IPS-15b (cell line): ENCODE data around the gene NUP210.

Experiments
- H3K27me3 ChIP-seq: one replicate; pipeline ENCODE4 v1.6.1; 2013; ENCODE audit warnings: low read length; ENCODE audit not compliant: control insufficient read depth, insufficient read depth
- H3K36me3 ChIP-seq: one replicate; pipeline ENCODE4 v1.6.1; 2013; ENCODE audit warnings: low read length; ENCODE audit not compliant: control insufficient read depth, insufficient read depth
- H3K4me1 ChIP-seq: one replicate; pipeline ENCODE4 v1.6.1; 2013; ENCODE audit warnings: mild to moderate bottlenecking, low read length; ENCODE audit not compliant: control insufficient read depth, insufficient read depth
- H3K4me3 ChIP-seq: one replicate; pipeline ENCODE4 v1.5.1; 2013; ENCODE audit warnings: low read depth, low read length
- H3K9ac ChIP-seq: one replicate; pipeline ENCODE4 v1.6.1; 2013; ENCODE audit warnings: low read depth, mild to moderate bottlenecking, low read length
- H3K9me3 ChIP-seq: one replicate; pipeline ENCODE4 v1.6.1; 2013; ENCODE audit warnings: mild to moderate bottlenecking, low read length; ENCODE audit not compliant: control insufficient read depth, insufficient read depth

NUP210 gene

GRCh38 chr3:13420045-13420830 is at the start of gene NUP210:
TSS of gene NUP210 (minus strand) at chr3:13420322. CDS start at chr3:13420226, 96 bp downstream.
- H3K9me3 ChIP-seq: no peaks in the 10 kb centered on the region
- H3K9ac ChIP-seq: peak within 1 kb of the TSS; percentile 60
- peaks cover 3% of the 10 kb centered on the region for H3K27me3 ChIP-seq
- H3K36me3 ChIP-seq: no peaks in the 10 kb centered on the region
- peaks cover 5% of the 10 kb centered on the region for H3K4me1 ChIP-seq
- peak within 1 kb of the TSS; percentile 65 for H3K4me3 ChIP-seq

DNA sequence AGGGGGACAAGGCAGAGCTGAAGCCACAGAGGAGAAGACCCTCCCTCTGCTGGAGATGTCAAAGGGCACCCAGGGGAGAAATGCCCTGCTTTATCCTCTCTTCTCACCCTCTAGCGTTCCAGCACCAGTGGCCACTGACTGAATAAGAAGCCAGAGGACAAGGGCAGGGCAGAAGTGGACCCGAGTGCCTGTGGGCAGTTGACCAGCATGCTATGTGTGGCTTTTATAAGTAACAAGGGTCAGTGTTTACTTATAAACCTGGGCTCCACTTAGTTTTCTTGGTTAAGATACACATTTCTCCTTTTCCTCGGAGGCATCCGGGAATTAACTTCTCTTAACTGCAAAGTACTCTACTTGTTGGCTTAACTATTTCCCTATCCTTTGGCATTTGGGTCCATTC is 46.7 kb upstream of the NUP210 start:
- Histone ChIP-seq H3K27me3 (peaks cover 2% of the 10 kb centered on the region), H3K9ac (no peak overlapping the region), H3K9me3 (no peaks in the 10 kb centered on the region), H3K36me3 (no peaks in the 10 kb centered on the region), H3K4me1 (no peaks in the 10 kb centered on the region), H3K4me3 (no peak overlapping the region)

DNA sequence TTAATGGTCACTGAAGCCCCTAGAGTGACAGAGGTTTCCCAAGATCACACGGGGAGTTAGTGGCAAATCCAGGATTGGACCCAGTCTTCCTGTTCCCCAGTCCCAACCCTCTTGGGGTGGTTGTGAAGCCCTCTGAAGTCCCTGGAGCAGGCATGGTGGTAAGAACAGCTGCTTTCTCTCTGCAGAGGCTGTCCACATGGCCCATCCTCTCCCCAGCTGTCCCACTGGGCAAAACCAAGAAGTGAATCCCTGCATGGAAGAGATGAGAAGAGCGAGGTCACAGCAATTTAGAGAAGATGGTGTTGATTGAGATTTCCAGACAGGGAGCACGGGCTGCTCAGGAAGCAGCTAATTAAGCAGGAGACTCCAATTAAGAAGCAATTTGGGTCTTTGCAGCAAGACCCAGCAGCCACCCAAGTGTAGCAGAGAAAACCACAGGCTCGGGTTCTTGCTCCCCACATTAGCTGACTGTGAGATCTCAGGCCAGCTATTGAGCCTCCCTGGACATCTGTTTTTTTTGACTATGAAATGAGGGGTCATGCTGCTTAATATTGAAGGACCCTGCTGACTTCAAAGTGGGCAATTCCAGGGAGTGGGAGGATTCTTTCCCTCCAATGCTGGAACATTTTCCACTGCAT is 45.2 kb upstream of the NUP210 start:
- Histone ChIP-seq H3K4me1 (peaks cover 2% of the 10 kb centered on the region), H3K36me3 (no peaks in the 10 kb centered on the region), H3K9me3 (no peaks in the 10 kb centered on the region), H3K9ac (no peak overlapping the region), H3K4me3 (no peak overlapping the region), H3K27me3 (peaks cover 13% of the 10 kb centered on the region)

- Histone ChIP-seq H3K4me1 (peaks cover 2% of the 10 kb centered on the region), H3K9me3 (no peaks in the 10 kb centered on the region), H3K4me3 (no peak overlapping the region)
Observed at GRCh38 chr3:13463618-13464400, 43.7 kb upstream of the NUP210 start.

GRCh38 chr3:13462822-13463221 is 42.7 kb upstream of the NUP210 start:
- no peak overlapping the region for H3K9ac ChIP-seq
- peaks cover 13% of the 10 kb centered on the region for H3K27me3 ChIP-seq
- no peaks in the 10 kb centered on the region for H3K9me3 ChIP-seq
- H3K4me3 ChIP-seq: no peak overlapping the region
- no peaks in the 10 kb centered on the region for H3K36me3 ChIP-seq
- peaks cover 2% of the 10 kb centered on the region for H3K4me1 ChIP-seq

More at GRCh38 chr3:13463618-13464400, 43.7 kb upstream of the NUP210 start:
- no peak overlapping the region for H3K9ac ChIP-seq
- peaks cover 13% of the 10 kb centered on the region for H3K27me3 ChIP-seq
- H3K36me3 ChIP-seq: no peaks in the 10 kb centered on the region

GRCh38 chr3:13462125-13462629 is 42.1 kb upstream of the NUP210 start:
- Histone ChIP-seq H3K36me3 (no peaks in the 10 kb centered on the region), H3K9me3 (no peaks in the 10 kb centered on the region), H3K4me1 (peaks cover 2% of the 10 kb centered on the region), H3K9ac (no peak overlapping the region), H3K4me3 (no peak overlapping the region), H3K27me3 (peaks cover 13% of the 10 kb centered on the region)

- H3K9ac ChIP-seq: no peak overlapping the region
- H3K36me3 ChIP-seq: no peaks in the 10 kb centered on the region
- H3K4me3 ChIP-seq: no peak overlapping the region
- H3K4me1 ChIP-seq: peaks cover 2% of the 10 kb centered on the region
- no peaks in the 10 kb centered on the region for H3K9me3 ChIP-seq
- peaks cover 13% of the 10 kb centered on the region for H3K27me3 ChIP-seq
Observed at GRCh38 chr3:13461169-13462124, 41.3 kb upstream of the NUP210 start.

GRCh38 chr3:13460341-13460736 is 40.2 kb upstream of the NUP210 start:
- Histone ChIP-seq H3K9me3 (no peaks in the 10 kb centered on the region), H3K9ac (no peak overlapping the region)

DNA sequence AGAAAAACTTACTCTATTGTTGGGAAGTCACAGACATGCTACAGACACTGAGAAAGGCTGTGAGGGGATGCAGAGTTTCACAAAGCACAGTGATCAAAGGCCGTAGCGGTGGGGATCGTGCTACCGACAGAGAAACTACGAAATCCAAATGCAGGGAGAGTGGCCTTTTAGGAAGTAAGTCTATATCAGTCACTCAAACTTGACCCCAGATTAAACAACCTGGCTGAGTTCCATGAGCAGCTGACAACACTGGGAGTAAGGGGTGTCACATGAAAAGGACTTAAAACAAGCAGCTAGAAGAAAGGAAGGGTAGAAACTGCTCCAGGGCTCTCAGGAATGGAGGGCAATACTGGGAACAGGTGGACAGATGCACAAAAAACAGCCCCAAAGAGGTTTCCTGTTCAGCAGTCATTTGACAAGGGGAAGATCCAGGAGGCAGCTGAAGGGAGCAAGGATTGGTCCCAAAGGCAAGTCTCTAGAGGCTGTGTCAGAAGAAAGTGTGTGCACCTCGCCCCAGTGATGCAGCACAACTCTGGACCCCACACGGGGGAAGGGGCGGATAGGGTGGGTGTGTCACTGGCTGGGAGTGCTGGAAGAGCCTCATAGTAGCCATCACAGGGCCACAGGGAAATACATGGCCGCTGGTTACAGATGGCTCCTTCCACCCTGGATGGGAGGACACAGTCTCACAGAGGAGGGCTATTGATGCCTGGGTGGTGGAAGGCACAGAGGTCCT is 39.7 kb upstream of the NUP210 start:
- Histone ChIP-seq H3K4me3 (no peak overlapping the region), H3K27me3 (peaks cover 13% of the 10 kb centered on the region), H3K9me3 (no peaks in the 10 kb centered on the region), H3K9ac (no peak overlapping the region), H3K4me1 (peaks cover 2% of the 10 kb centered on the region), H3K36me3 (no peaks in the 10 kb centered on the region)

More at GRCh38 chr3:13460341-13460736, 40.2 kb upstream of the NUP210 start:
- Histone ChIP-seq H3K36me3 (no peaks in the 10 kb centered on the region), H3K27me3 (peaks cover 13% of the 10 kb centered on the region), H3K4me3 (no peak overlapping the region), H3K4me1 (peaks cover 2% of the 10 kb centered on the region)

- Histone ChIP-seq H3K4me3 (no peak overlapping the region), H3K9ac (no peak overlapping the region)
Observed at GRCh38 chr3:13457593-13457992, 37.5 kb upstream of the NUP210 start.

More at GRCh38 chr3:13457593-13457992, 37.5 kb upstream of the NUP210 start:
- H3K4me1 ChIP-seq: peaks cover 2% of the 10 kb centered on the region
- H3K9me3 ChIP-seq: no peaks in the 10 kb centered on the region
- H3K27me3 ChIP-seq: peaks cover 11% of the 10 kb centered on the region
- no peaks in the 10 kb centered on the region for H3K36me3 ChIP-seq
